GM06990 (cell line): ENCODE data around the gene DPY19L3.
A peak's percentile ranks its signal among the peaks of the same experiment; 100 is the strongest.

Experiments
- DNase-seq: peaks from one replicate; pipeline ENCODE4 v3.0.0-alpha.2; 2011; ENCODE audit not compliant: insufficient read length; ENCODE audit errors: extremely low read depth
- H3K27me3 ChIP-seq: replicated peaks from 2 replicates; pipeline ENCODE4 v1.6.0; 2011; ENCODE audit warnings: low read length; ENCODE audit not compliant: control insufficient read depth, insufficient read depth
- H3K36me3 ChIP-seq: 2 replicates; pipeline ENCODE4 v1.5.1; 2011; ENCODE audit warnings: low read length; ENCODE audit not compliant: control insufficient read depth, insufficient read depth
- H3K4me3 ChIP-seq: replicated peaks from 2 replicates; pipeline ENCODE4 v1.5.1; 2011; ENCODE audit warnings: low read depth, mild to moderate bottlenecking, control low read depth, low read length
- CTCF ChIP-seq: IDR thresholded peaks from 2 replicates; pipeline ENCODE4 v1.5.1; 2011; ENCODE audit warnings: low read length, control low read depth, mild to moderate bottlenecking, inconsistent platforms; ENCODE audit not compliant: insufficient read depth, poor library complexity, severe bottlenecking

Gene DPY19L3

DNA sequence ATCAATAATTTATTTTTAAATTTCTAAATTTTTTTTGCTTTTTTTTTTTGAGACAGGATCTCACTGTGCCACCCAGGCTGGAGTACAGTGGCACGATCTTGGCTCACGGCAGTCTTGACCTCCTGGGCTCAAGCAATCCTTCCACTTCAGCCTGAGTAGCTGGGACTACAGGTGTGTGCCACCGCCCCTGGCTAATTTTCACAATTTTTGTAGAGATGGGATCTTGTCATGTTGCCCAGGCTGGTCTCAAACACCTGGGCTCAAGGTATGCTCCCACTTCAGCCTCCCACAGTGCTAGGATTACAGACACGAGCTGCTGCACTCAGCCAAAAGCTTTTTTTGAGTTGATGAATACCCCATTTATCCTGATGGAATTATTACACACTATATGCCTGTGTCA, 50.8 kb downstream of the DPY19L3 start:
- no peak overlapping the region for H3K4me3 ChIP-seq
- no peaks in the 10 kb centered on the region for H3K27me3 ChIP-seq
- no peak for DNase-seq
- no peaks in the 10 kb centered on the region for H3K36me3 ChIP-seq
- no peak for TF ChIP-seq CTCF

DNA sequence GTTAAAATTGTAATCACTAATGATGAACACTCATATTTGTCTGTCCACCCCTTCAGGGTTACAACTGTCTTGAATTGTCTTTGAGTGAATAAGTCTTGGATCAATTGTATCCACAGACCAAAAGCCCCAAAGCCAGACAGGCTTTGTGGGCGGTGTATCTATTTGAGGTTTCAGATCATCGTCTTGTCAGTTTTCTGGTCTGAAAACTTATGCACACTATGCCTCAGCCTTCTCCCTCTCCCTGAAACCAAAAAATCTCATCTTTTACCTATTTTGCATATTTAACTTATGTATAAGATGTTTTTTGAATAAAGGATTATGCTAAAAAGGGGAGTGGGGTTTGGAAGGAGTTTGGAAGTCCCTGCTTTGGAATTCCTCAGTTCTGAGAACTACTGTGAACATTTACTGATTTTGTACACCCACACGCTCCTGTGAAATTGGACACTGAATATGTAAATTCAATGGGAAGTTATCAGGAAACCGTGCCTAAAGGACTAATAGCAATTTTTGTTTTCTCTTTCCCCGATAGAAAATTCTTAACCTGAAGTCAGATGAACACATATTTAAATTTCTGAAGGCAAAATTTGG, 52.1 kb downstream of the DPY19L3 start:
- H3K36me3 ChIP-seq: no peaks in the 10 kb centered on the region
- no peak overlapping the region; the same call in 1 of the 2 replicates for H3K4me3 ChIP-seq
- H3K27me3 ChIP-seq: no peaks in the 10 kb centered on the region
- DNase-seq: no peak
- no peak for TF ChIP-seq CTCF

DNA sequence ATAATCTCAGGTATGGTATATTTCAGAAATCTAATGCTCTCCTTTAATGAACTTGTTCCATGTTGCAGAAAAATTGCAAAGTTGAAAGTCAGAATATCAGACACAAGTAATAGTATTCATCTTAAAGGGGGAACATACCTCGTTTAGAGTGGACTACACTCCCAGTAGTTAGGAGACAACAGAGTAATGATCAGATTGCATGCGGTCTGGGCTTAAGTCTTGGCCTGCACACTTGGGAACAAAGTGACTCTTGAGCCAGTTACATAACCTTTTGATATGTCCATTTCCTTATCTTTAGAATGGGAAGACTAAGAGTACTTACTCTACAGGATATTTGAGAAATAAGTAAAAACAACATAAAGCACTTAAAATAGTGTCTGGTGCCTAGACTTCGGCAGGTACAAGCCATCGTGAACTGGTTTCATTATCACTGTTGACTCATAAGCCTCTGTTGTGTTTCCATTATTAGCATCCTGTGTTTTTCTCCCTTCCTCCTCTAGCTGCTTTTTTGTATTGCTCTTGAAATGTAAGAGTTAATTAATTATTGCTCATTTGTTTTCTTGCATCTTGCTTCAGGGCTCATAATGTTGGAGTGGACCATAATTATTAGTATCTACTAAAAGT, 53.0 kb downstream of the DPY19L3 start:
- peak; percentile 25 for DNase-seq
- H3K4me3 ChIP-seq: peak overlapping the region; percentile 44
- no peaks in the 10 kb centered on the region for H3K27me3 ChIP-seq
- H3K36me3 ChIP-seq: no peaks in the 10 kb centered on the region
- TF ChIP-seq CTCF: no peak

DNA sequence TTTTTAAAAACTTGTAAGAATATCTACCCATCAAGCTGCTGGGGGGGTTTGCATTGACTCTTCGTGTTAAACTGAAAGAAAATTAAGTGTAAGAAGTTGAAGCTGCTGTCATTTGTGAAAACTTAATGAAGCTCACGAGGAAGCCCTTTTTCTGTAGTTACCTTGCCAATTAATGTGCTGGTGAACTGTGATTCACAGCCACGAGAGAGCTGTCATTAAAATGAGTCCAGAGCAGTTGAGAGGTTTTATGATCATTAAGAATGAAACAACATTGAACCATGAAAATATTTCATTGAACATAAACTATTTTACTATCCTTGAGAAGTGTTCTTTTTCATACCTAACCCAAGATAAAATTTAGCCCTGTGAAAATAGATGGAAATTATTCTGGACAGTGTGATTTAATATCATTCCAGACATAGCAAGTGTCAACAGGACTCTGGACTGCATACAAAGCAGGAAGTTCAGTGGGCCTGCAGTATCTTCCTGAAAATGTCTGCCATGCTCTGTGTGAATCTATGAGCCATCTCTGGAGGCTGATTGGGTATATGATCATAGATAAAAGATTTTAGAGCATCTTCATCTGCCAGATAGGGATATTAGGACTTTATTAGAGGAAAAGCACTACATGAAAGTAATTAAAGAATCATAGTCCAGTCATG, 53.8 kb downstream of the DPY19L3 start:
- no peak for TF ChIP-seq CTCF
- DNase-seq: no peak
- H3K36me3 ChIP-seq: no peaks in the 10 kb centered on the region

DNA sequence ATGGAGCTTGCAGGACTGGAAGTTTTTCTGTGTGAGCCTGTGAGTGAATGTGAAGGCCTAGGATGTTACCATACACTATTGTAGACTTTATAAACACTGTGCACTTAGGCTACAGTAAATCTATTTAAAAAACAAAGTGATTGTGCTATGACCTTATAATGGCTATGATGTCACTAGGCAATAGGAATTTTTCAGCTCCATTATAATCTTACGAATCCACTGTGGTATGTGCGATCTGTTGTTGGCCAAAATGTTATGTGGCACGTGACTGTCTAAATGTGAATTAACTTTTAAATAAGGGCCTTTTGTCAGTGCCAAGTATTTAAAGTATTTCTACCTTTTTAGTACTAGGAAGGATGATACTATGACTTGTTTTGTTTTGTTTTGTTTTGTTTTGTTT, 54.9 kb downstream of the DPY19L3 start:
- Histone ChIP-seq H3K36me3 (no peaks in the 10 kb centered on the region), H3K4me3 (no peak overlapping the region), H3K27me3 (no peaks in the 10 kb centered on the region)
- DNase-seq: no peak
- TF ChIP-seq CTCF: no peak

More for the DNA sequence above, 53.8 kb downstream of the DPY19L3 start:
- Histone ChIP-seq H3K27me3 (no peaks in the 10 kb centered on the region), H3K4me3 (no peak overlapping the region)
